ENCODE results near the gene RAP2C. TPM values are rescaled to one million over a fixed set of nuclear protein-coding genes. Genes with fewer than 3 reads are reported as not detected.
"Not testable (repeated sequence)": the region's sequence is repeated elsewhere in the genome, so short reads cannot be mapped to it uniquely, and the experiment has no call there.

The RAP2C gene
- total and polyA plus RNA-seq, 4 donors = 17.1 to 32.0 (median 23.4) TPM

DNA sequence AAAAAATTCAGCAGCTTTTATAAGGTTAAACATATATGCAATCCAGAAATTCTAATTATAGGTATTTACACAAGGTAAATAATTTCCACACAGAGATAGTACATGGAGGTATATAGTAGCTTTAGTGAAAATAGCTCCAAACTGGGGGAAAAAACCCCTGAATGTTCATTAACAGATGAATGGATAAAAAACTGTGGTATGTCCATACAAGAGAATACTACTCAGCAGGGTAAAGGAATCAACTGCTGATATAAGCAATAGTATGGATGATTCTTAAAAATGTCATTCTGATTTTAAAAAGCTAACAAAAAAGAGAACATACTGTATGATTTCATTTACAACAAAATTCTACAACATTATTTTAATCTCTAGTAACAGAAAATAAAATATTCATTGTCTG, 54.2 kb downstream of the RAP2C start:
- DNase-seq (no peak), ATAC-seq (ENCODE audit: insufficient read depth, low FRiP score) (no peak)
- Histone ChIP-seq H3K4me1 (ENCODE audit: control insufficient read depth in 5 of 5, insufficient read depth in 5 of 5, low read length in 5 of 5) (no peaks in the 10 kb centered on the region), H3K9me3 (ENCODE audit: control insufficient read depth in 4 of 4, insufficient read depth in 3 of 4, low read length in 3 of 4) (peaks cover 0 to 7% (median 1%) of the 10 kb centered on the region in 4 donors), H3K9ac (ENCODE audit: insufficient read depth in 1 of 2, low read length in 2 of 2) (no peak overlapping the region), H3K27me3 (ENCODE audit: control insufficient read depth in 3 of 3, insufficient read depth in 3 of 3, low read length in 2 of 3) (peaks cover 0 to 5% (median 0%) of the 10 kb centered on the region in 3 donors), H3K27ac (ENCODE audit: low read depth in 1 of 2, low read length in 1 of 2) (no peak overlapping the region), H3K36me3 (ENCODE audit: control insufficient read depth in 4 of 4, insufficient read depth in 4 of 4, low read length in 4 of 4) (no peaks in the 10 kb centered on the region), H3K4me3 (no peak overlapping the region)
- TF ChIP-seq, protein P1, sequence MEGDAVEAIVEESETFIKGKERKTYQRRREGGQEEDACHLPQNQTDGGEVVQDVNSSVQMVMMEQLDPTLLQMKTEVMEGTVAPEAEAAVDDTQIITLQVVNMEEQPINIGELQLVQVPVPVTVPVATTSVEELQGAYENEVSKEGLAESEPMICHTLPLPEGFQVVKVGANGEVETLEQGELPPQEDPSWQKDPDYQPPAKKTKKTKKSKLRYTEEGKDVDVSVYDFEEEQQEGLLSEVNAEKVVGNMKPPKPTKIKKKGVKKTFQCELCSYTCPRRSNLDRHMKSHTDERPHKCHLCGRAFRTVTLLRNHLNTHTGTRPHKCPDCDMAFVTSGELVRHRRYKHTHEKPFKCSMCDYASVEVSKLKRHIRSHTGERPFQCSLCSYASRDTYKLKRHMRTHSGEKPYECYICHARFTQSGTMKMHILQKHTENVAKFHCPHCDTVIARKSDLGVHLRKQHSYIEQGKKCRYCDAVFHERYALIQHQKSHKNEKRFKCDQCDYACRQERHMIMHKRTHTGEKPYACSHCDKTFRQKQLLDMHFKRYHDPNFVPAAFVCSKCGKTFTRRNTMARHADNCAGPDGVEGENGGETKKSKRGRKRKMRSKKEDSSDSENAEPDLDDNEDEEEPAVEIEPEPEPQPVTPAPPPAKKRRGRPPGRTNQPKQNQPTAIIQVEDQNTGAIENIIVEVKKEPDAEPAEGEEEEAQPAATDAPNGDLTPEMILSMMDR (IDR thresholded peaks at IDR 0.05; ENCODE audit: control extremely low read depth, extremely low read depth) = no peak

DNA sequence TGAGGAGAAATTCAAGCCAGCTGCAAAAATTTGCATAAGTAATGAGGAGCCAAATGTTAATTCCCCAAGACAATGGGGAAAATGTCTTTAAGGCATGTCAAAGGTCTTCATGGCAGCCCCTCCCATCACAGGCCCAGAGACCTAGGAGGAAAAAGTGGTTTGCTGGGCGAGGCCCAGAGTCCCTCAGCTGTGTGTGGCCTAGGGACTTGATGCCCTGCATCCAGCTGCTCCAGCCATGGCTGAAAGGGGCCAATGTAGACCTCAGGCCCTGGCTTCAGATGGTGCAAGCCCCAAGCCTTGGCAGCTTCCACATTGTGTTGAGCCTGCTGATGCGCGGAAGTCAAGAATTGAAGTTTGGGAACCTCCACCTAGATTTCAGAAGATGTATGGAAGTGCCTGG, 56.2 kb downstream of the RAP2C start:
- not testable (repeated sequence) for H3K4me1 ChIP-seq (ENCODE audit: control insufficient read depth in 5 of 5, insufficient read depth in 5 of 5, low read length in 5 of 5); H3K27me3 ChIP-seq (ENCODE audit: control insufficient read depth in 3 of 3, insufficient read depth in 3 of 3, low read length in 2 of 3); H3K36me3 ChIP-seq (ENCODE audit: control insufficient read depth in 4 of 4, insufficient read depth in 4 of 4, low read length in 4 of 4); H3K27ac ChIP-seq (ENCODE audit: low read depth in 1 of 2, low read length in 1 of 2); H3K9ac ChIP-seq (ENCODE audit: insufficient read depth in 1 of 2, low read length in 2 of 2); ATAC-seq (ENCODE audit: insufficient read depth, low FRiP score); H3K4me3 ChIP-seq; DNase-seq; H3K9me3 ChIP-seq (ENCODE audit: control insufficient read depth in 4 of 4, insufficient read depth in 3 of 4, low read length in 3 of 4)
- 84 to 100% methylated on average over 3 of the region's 3 CpGs for WGBS, 2 donors

DNA sequence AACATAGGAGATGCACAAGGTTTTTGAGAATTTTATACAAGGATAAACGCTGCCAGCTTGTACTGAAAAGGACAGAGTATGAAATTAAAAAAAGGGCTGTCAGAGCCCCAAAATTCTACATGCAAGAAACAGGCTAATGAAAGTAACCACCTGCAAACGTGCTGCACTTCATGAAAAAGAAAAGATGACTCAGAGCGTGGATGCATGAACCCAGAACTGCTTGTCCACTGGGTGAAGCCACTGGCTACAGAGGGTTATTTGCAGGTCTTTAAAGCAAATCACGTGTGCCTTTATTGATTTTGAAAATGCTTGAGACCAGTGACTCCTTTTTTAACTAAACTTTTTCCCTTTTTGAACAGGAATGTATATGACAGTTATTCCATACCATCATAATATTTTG, 66.1 kb downstream of the RAP2C start:
- TF ChIP-seq, protein P1 (IDR thresholded peaks at IDR 0.05; ENCODE audit: control extremely low read depth, extremely low read depth) = no peak
- Histone ChIP-seq H3K4me1 (ENCODE audit: control insufficient read depth in 5 of 5, insufficient read depth in 5 of 5, low read length in 5 of 5) (no peaks in the 10 kb centered on the region), H3K4me3 (no peak overlapping the region), H3K9ac (ENCODE audit: insufficient read depth in 1 of 2, low read length in 2 of 2) (no peak overlapping the region), H3K27ac (ENCODE audit: low read depth in 1 of 2, low read length in 1 of 2) (no peak overlapping the region), H3K9me3 (ENCODE audit: control insufficient read depth in 4 of 4, insufficient read depth in 3 of 4, low read length in 3 of 4) (no peaks in the 10 kb centered on the region), H3K36me3 (ENCODE audit: control insufficient read depth in 4 of 4, insufficient read depth in 4 of 4, low read length in 4 of 4) (no peaks in the 10 kb centered on the region), H3K27me3 (ENCODE audit: control insufficient read depth in 3 of 3, insufficient read depth in 3 of 3, low read length in 2 of 3) (peaks cover 0 to 36% (median 11%) of the 10 kb centered on the region in 3 donors)
- 52 to 90% methylated on average over 4 of the region's 4 CpGs for WGBS, 2 donors
- DNase-seq = no peak
- ATAC-seq (ENCODE audit: insufficient read depth, low FRiP score) = no peak

Other genes starting within 250 kb of the RAP2C start
- gene STK26, start 196.1 kb downstream of the RAP2C start, total RNA-seq = 10 to 100 TPM; 11.2 to 16.4 TPM
- gene STK26, start 196.1 kb downstream of the RAP2C start, polyA plus RNA-seq = 10 to 100 TPM in 1 of 2 donors, 1 to 10 TPM in 1; 9.1 to 10.9 TPM
- not detected for gene FRMD7, start 91.4 kb downstream of the RAP2C start, total RNA-seq
- under 1 TPM in 1 of 2 donors, not detected in 1; 0.03 TPM for gene FRMD7, start 91.4 kb downstream of the RAP2C start, polyA plus RNA-seq